ENCODE measurements around the gene DOP1A.

- TF ChIP-seq CTCF (IDR thresholded peaks at IDR 0.05; ENCODE audit: low read depth, low read length, missing input control): no peak
- no peak for TF ChIP-seq REST (IDR thresholded peaks at IDR 0.05)
- TF ChIP-seq ZBTB33 (IDR thresholded peaks at IDR 0.05): no peak
- no peak for TF ChIP-seq YY1 (IDR thresholded peaks at IDR 0.05)
- no peak for TF ChIP-seq ATF3 (IDR thresholded peaks at IDR 0.05)
- TF ChIP-seq EGR1 (IDR thresholded peaks at IDR 0.05; ENCODE audit: low read depth in 2 of 2): no peak
- TF ChIP-seq GABPA (IDR thresholded peaks at IDR 0.05 in 1 of 2, conservative IDR thresholded peaks at IDR 0.05 in 1 of 2): no peak
- no peak for TF ChIP-seq HNF4G (IDR thresholded peaks at IDR 0.05)
- TF ChIP-seq TAF1 (conservative IDR thresholded peaks at IDR 0.05): no peak
- no peak for TF ChIP-seq RAD21 (IDR thresholded peaks at IDR 0.05)
- TF ChIP-seq SP1 (IDR thresholded peaks at IDR 0.05): no peak
- TF ChIP-seq JUND (IDR thresholded peaks at IDR 0.05): no peak
These were observed 24.9 kb upstream of the DOP1A start for GRCh38 chr6:83042467-83043053.
